ENCODE data around the gene TTLL6. TPM values are rescaled to one million over a fixed set of nuclear protein-coding genes. Genes with fewer than 3 reads are reported as not detected.
"Not testable (repeated sequence)": the region's sequence is repeated elsewhere in the genome, so short reads cannot be mapped to it uniquely, and the experiment has no call there.

Gene TTLL6
- not detected for polyA plus RNA-seq (ENCODE audit: insufficient read length)

DNA sequence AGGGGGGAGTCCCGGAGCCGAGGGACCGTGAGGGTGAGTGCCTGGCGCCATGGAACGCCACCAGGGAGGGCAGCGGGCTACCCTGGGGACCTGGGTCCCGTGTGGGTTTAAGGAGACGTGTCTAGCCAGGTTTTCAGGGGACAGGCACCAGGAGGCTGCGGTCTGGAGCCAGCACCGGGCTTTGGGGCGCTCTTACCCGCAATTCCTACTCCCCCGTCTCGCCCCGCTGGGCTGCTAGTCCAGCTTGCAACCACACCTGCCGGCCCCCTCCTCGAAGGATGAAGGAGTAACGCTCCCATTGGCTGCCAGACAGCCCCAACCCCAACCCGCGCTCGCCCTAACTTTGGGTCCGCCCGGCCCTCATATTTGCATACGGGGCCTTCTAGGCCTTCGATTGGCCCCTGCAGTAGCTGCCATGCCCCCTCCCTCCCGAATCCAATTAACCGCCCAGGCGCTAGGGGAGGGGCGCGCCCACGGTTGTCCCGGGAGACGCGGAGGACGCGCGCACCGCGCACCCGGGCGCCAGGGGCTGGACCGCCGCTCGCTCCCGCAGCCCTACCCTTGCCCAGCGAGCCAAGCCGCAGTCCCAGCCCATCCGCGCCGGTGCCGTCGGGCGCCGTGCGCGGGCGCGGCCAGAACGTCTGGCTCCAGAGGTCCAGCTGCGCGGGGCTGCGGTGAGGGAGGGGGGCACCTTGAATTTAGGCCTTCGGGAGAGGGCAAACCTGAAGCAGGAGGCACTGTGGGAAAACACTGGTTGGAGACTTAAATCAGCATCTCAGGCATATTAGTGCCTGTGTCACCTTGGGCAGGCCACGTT lies at the start of gene TTLL6:
Gene TTLL6 (minus strand): TSS at position 456 of the 817 bp plus-strand sequence. CDS start 157 bp downstream, at position 299.
- peak; percentile 34 for DNase-seq

DNA sequence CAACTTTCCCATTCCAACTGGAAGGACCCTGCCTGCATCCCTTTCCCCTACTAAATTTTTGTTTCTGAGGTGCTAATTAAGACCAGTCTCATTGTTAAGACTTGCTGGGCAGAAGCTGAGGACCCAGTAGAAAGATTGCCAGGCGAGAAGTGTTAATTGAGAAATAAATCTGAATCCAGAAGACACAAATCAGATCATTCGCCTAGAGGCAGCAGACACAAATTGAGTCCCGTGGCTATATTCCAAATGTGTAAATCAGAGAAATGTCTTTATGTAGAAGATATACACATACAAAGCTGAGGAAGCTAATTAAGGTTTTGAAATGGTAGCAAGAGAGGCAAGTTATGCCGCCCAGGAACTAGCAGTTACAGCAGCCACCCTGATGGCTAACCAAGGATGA lies 43.4 kb upstream of the TTLL6 start:
- DNase-seq: no peak

DNA sequence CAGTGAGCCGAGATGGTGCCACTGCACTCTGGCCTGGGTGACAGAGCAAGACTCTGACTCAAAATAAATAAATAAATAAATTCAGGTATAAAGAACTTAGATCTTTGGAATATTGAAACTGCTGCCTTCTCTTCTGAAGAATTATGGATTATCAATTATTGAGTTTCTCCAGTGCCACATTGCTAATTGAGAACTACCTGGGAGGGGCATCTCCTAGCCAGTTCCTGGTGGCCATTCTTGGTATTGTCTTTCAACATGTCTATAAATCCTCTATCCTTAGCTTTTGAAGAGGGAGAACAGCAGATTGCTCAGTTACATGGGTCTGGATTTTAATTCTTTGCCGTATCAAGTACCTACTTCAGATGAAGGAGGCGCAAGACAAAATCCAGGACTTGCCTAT lies 43.0 kb upstream of the TTLL6 start:
- DNase-seq: no peak

DNA sequence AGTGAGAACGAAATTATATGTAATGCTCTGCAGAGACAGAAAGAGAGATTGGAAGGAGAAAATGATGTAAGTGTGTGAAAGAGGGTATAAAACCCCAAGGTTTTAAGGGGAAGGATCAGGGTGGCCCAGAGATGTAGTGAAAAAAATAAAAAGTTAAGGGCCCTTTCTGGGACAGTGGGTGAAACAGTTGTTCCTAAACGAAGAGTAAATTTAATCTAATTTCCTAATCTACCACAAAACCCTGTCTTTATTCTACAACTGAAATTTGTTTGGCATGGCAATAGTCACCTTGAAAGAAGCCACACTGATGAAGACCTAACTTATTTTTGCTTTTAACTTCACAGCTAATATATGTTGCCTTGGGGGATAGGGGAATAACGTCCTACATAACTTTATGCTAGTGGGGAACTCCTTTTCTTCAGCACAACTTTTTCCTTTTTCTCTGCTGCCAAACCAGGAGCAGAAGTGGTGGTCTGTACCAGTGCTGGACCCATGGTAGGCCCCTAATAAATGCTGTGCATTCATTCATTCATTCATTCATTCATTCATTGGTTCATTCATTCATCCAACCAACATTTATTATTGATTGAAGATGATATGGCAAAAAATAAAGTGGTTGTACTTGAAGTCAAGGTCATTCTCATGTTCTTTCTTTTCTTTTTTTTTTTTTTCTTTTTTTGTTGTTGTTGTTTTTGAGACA lies 39.2 kb upstream of the TTLL6 start:
- DNase-seq: no peak

DNA sequence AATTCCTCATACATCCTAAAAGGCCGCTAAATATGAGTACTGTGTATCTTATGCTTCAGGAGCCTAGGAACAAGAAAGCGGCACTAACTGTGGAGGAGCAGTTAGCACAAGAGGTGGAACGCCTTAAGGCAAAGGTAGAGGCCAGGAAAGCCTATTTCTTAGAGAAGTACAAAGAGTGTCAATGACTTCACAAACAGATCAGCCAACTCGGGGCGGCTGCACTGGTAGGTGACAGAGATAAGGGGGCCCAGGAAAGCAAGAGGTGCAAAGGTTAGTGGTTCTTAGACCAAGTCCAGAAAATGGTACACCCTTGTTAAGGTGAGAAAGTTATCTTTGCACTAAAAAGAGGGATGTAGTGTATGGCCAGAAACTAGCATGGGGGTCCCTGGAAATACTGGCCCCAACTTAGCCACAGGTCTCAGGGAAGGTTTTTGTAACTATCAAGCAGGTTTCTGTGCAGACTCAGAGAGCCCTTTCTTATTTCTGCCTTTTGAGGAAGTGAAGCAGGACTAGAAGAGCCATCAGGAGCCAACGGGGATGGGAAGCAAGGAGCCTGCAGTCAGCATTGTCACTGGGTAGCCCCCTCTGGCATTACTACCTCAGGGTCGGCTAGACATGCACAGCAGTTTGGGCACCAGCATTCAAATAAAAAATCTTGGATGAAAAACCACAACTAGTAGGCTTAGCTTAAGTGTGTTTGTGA lies 37.9 kb upstream of the TTLL6 start:
- no peak for DNase-seq

DNA sequence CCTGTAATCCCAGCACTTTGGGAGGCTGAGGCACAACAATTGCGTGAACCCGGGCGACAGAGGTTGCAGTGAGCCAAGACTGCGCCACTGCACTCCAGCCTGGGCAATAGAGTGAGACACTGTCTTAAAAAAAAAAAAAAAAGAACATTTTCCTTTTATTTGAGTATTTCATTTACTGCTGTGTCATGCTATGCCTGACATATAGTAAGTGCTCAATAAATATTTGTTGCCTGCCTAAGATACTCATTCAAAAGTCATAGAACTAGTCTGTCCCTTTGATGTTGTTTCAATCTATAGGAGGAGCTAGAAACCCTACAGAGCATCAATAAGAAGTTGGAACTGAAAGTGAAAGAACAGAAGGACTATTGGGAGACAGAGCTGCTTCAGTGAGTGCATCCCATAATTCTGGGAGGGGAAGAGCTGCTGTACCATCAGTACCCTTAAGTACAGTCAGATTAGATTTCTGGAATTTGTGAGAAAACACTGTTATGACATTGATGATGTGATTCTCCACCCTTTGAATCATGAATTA lies 33.8 kb upstream of the TTLL6 start:
- no peak for DNase-seq

DNA sequence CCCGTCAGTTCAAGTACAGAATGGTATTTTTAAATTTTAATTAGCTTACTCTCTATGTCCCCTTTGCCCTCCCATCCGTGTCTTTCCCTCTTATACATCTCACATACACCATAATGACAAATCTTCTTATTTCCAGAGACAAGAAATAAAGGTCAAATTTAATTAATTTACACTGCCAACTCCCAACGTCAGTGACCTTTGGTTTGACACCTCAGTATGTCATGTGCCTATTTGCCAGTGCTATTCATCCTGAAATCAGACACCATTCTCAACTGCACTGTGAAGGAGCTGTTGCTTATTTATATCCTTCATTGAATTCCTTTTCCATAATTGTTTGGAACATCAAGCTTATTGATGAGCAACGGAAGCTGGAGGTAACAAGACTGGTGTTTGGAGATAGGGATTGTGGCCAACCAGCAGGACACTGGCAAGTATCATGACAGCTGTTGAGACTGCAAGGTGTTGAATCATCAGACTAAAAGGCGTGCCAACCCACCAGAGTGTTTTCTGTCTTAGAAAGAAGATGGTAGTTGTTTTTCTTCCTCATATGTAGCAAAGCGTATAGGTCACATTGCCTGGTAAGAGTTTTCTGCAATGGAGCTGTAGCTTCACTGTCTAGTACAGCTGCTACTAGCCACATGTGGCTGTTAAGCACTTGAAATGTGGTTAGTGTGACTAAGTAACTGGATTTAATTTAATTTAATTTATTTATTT lies 26.3 kb upstream of the TTLL6 start:
- DNase-seq: no peak

DNA sequence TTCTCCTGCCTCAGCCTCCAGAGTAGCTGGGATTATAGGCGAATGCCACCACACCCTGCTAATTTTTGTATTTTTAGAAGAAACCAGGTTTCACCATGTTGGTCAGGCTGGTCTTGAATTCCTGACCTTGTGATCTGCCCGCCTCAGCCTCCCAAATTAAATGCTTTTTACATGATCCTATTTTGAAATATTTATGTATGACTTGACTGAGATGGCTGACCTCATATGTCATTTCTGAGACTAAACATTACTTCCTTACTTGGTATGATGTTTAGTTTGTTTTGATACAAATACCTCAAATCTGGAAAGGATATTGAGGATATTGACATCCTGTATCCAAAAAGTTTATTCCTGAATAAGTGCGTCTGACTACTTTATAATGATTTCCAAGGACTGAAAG lies 25.7 kb upstream of the TTLL6 start:
- DNase-seq: no peak

DNA sequence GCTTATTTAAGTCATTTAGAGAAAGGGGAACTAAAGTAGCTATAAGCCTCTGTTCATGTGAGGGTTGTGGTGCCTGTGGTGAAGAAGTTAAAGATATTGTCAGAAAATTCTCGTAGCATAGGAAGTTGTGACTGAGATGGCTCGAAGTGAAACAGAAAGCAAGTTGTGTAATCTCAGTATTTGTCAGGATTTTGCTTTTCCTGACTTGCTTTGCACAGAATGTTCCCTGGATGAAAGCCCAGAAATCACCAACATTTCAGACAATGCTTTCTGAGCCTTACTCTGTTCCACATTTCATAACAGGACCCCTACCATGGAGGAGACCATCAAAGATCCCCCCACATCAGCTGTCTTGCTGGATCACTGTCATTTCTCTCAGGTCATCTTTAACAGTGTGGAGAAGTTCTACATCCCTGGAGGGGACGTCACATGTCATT lies 24.4 kb upstream of the TTLL6 start:
- peak; percentile 51 for DNase-seq

DNA sequence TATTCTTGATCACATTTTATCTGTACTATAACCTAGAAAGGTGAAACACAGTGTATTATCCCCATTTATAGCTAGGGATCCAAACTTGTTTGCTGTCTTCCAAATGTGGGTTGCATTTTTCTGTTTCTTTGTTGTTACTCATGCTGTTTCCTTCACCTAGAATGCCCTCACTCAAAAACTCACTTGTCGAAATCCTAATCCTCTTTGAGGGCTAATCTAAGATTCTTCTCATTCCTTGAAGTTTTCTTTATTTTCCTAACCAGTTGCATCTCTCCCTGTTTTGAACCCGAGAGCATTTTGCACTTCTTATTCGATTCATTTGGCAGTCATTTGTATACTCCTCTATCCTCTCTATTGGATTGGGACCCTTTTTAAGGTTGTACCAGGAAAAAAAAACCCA lies 23.4 kb upstream of the TTLL6 start:
- no peak for DNase-seq

DNA sequence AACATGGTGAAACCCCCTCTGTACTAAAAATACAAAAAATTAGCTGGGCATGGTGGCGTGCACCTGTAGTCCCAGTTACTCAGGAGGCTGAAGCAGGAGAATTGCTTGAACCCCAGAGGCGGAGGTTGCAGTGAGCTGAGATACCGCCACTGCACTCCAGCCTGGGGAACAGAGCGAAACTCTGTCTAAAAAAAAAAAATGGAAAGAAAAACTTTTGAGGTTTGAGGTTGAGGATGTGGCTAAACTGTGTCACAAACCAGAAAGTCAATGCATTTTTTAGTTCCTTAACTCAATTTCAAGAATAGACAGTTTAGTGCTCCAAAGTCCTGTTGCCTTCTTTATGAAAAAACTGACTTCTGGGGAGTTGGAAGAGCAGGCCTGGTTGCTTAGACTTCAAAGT lies 20.4 kb upstream of the TTLL6 start:
- DNase-seq: not testable (repeated sequence)

DNA sequence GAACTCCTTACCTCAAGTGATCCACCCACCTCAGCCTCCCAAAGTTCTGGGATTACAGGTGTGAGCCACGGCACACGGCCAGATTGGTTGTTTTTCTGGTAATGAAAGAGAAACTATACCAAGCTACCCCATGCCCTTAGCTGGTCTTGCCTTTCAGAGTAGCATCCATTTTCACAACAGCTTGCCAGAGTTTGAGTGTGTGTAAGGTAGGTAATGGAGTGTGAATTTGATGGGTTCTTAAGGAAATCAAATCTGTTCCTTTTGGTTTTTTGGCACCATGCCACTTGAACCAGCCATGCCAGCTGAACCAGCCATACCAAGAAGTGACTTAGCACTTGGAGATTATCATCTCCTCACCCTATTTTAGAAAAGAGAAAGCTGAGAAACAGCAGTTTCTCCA lies 18.9 kb upstream of the TTLL6 start:
- no peak for DNase-seq

DNA sequence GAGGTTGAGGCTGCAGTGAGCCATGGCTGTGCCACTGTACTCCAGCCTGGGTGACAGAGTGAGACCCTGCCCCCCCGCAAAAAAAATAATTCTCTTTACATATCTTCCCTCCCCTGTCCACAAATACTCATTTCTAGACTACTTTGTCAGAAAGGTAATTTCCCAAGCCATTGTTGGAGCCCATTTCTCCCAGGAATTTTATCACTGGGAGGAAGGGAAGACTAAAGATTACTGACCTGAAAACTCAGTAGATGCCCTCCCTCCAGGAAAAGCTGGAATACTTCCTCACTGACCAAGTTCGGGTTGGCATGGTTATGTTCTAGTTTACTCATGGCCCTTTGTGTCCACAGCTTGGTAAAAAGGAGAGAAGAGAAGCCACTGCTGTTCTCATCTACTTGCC lies 17.9 kb upstream of the TTLL6 start:
- no peak for DNase-seq

DNA sequence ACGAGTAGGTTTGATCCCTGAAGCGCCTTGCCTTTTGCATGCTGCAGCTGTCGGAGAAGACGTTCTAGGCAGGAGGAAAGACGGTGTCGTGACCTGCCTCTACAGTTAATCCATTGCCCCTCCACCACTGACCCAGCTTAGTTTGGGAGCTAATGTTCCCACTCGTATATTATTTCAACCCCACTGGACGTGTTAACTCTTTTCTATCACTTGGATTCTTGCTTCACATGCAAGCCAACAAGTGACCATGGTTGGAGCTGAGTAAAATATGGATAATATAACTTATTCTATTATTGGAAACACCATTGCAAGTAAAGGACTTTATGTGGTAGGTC lies 14.5 kb upstream of the TTLL6 start:
- DNase-seq: no peak

DNA sequence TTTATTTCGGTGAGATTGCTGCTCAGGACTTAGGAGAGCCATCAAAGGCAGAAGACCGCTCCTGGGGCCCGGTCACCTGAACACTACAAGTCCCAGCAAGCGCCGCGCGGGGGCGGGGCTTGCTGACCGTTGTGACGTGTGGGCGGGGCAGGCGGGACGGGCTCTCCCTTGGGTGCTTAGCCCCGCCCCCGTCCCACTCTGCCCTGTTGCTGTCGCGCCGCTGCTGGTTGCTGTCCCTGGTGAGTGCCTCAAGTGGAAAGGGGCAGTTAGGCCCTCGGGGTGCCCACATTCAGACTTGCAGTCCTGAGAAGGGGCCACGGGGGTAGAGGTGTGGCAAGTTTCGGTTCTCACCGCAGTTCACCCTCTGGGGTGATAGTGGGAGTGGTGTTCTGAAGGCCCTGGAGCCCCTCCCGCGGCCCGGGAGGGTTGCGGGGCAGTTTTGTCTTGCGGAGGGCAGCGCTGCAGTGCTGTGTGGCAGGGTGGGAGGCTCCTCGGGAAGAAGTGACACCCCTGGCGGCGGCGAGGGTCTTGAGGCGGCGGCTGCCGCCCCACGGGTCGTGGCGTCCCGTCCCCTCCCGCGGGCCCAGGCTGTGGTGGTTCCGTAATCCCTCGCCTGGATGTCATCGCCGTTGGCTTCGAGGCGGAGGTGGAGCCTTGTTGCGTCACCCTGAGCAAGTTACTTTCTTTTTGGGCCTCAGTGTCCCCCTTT lies 14.0 kb upstream of the TTLL6 start, which contains the start of gene CALCOCO2:
Gene CALCOCO2 (plus strand): TSS at position 196 of the 709 bp plus-strand sequence. CDS start 10,673 bp downstream, outside the sequence.
- DNase-seq: peak; percentile 95

DNA sequence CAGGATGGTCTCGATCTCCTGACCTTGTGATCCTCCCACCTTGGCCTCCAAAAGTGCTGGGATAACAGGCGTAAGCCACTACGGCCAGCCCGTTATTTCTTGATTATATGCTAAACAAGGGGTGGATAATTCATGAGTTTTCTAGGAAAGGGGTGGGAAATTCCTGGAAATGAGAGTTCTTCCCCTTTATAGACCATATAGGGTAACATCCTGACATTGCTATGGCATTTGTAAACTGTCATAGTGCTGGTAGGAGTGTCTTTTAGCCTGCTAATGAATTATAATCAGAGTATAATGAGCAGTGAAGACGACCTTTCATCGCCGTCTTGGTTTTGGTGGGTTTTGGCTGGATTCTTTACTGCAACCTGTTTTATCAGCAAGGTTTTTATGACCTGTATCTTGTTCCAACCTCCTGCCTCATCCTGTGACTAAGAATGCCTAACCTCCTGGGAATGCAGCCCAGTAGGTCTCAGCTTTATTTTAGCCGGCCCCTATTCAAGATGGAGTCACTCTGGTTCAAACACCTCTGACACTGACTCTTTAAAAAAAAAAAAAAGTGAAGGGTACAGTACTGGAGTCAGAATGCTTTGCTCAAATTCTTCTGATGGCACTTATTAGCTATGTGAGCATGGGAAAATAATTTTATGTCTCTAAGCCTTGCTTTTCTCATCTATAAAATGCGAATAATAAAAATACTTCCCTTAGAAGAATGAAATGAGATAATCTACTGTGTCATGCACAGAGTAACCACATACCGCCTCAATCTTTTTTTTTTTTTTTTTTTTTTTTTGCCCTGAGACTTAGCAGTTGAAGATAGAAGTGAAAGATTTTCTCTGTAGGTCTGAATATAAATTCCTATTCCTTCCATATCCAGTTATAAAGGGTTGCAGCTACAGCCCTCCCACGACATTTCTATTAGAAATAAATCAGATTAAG lies 8.7 kb upstream of the TTLL6 start:
- DNase-seq: no peak

DNA sequence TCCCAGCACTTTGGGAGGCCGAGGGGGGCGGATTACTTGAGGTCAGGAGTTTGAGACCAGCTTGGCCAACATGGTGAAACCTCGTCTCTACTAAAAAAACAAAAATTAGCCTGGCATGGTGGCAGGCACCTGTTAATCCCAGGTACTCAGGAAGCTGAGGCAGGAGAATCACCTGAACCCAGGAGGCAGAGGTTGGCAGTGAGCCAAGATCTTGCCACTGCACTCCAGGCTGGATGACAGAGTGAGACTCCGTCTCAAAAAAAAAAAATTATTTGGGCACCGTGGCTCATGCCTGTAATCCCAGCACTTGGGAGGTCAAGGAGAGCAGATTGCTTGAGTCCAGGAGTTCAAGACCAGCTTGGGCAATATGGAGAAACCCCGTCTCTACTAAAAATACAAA lies 3.9 kb upstream of the TTLL6 start:
- DNase-seq: not testable (repeated sequence)

DNA sequence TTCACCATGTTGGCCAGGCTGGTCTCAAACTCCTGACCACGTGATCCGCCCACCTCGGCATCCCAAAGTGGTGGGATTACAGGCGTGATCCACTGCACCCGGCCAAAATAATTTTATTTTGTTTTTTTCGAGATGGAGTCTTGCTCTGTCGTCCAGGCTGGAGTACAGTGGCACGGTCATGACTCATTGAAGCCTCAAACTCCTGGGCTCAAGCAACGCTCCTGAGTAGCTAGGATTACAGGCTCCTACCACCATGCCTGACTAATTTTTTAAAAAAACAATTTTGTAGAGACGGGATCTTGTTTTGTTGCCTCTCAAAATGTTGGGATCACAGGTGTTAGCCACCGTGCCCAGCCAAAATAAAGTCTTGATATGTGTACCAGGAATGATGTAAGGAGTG lies 2.4 kb upstream of the TTLL6 start:
- no peak for DNase-seq

DNA sequence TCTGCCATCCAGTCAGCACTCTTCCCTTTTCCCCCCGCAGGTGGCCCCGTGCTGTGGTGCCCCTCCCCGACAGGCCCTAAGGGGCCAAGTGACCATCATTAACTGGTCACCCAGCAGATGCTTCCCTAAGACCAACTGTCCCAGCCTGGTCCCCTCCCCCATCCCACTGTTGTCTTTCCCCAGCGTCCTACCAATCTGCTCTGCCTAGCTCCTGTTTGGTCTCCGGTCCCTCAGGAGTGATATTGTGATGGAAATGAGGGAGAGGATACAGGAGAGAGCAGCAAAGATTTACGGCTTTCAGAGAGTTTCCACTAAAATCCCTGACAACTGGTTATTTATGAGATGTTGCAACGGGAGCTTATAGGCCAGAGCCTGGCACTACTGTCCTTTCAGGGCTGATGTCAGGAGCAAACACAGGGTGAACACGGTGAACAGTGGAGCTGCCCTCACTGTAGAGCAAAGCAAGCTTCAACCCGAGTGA lies 1.4 kb upstream of the TTLL6 start:
- no peak for DNase-seq

DNA sequence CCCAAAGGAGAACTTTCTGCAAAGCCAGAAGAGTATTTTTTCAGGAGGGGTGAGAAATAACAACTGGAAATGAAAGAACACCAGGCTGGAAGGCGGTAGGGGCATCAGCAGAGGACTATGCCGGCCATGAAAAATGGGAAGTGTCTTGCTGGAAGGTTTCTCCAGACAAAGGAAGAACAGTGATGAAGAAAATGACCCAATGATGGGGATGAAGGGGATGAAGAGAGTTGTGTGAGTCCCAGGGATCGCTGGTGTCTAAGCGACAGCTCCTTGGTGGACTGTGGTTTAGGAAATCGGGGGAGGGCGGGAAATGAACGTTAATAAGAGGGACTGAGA lies 623 bp downstream of the TTLL6 start:
- DNase-seq: no peak

DNA sequence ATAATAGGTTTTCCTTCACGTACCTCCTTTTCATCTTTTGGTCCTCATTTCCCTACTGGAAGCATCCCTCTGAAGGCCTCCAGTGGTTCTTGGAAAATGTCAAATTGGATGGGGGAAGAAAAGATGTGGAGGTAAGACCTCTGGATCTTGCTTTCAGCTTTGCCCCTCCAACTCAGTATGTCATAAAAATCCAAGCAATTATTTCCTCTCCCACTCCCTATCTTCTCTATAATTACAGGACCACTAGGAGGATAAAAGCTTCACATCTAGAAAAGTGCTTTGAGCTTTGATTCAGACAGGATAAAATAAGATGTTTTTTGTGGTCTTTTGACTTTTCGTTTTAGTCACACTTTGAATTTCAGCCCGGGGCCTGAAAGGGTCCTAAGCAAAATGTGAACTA lies 1.7 kb downstream of the TTLL6 start:
- DNase-seq: no peak
